SHP77 (cell line): ENCODE results near the gene PROSER2.

Source experiments
- DNase-seq, 2 experiments: peaks; one replicate each; lab custom pipeline; 2025; lab: John Stamatoyannopoulos, UW

PROSER2 gene

DNA sequence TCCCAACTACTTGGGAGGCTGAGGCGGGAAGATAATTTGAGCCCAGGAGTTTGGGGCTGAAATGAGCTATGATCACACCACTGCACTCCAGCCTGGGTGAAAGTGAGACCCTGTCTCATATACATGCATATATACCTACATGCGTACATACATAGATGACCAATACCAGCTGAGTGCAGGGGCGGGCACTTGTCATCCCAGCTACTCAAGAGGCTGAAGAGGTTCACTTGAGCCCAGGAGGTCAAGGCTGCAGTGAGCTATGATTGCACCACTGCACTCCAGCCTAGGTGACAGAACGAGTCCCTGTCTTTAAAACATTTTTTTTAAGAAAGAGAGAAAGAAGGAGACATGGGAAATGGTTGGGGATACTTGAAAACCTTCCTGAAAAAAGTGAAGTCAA lies 17.4 kb upstream of the PROSER2 start:
- no peak for DNase-seq

DNA sequence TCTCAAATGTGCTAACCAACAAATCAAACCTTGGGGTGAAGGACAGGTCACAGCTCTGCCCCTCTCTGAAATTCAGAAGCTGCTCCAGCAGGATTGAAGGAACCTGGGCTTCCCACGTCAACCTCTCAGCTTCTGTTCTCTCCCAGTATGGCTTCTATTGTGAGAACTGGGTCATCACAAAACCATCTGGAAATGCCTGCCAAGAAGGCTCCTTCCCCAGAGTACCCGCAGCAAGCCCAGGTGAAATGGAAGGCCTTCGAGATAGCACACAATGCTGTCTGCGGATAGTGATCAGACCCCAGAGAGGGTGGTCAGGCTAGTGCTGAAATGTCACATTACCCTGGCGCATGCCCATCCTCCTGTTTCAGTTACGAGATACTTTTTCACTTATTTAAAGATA lies 16.4 kb upstream of the PROSER2 start:
- DNase-seq = no peak

DNA sequence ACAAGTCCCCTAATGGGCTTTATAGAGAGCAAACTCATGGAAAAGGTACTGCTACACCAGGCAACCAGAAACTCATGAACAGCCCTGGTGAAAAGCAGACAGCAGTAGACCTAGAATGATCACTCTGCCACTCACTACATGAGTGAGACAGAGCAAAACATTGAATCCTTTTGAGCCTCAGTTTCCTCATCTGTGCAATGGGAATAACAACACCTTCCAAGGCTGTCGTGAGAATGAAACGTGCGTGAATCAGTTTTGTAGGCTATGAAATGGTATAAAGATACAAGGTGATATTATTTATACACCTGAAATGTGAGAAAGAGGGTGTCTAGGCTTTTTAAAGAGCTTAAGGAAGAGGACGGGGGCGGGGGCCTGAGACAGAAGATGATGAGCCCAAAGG lies 14.3 kb upstream of the PROSER2 start:
- DNase-seq = no peak

DNA sequence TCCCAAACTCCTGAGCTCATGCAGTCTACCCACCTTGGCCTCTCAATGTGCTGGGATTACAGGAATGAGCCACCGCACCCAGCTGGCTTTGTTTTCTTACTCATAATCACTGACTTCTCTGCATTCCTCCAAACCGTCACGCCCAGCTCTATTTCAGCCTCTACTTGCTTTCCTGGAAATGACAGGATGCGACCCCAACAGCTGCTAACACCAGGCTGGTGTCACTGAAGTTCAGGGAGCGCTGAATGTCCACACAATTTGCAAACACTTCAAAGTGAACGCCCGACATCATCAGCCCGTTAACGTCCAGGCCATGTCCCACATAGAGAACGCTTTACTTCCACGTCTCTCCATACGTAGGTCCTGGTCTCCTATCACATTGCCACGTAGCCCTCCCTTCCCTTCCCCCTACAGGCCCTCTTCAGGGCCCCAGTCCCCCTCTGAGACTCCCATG lies 12.8 kb upstream of the PROSER2 start:
- DNase-seq = peak in 1 of 2 experiments; percentile 26

DNA sequence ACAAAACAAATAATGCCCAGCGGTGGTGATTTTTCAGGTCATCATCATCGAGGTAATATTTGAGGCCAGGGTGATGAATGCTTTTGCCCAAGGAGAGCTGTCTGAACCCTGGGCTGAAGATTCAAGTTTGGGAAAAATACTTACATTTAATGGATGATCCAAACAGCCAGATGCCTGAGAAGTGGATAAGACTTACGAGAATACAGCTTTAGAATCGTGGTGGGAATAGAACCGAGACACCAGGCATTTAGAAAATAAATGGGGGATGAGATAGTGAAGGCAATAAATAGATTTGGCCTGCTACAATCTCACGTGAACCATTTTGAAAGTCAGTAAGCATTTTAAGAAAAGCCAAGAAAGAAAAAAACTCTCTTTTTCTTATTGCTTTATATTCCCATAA lies 12.2 kb upstream of the PROSER2 start:
- no peak for DNase-seq

DNA sequence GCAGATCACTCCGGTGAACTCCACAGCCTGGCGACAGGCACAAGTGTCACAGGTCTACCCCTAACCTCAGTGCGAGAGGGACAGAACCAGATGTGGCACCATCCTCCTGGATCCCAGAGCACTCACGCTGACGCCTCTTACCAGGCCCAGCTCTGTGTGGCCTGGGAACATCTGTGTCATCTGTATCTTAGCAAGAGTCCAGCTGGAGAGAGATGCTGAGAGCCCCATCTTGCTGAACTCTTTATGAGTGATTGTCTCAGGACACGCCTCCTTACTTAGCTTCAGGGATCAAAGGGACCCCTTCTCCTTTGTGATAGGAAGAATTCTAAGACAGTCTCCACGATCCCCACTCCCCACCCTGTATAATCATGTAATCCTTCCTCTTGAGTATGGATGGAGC lies 10.0 kb upstream of the PROSER2 start:
- no peak for DNase-seq

DNA sequence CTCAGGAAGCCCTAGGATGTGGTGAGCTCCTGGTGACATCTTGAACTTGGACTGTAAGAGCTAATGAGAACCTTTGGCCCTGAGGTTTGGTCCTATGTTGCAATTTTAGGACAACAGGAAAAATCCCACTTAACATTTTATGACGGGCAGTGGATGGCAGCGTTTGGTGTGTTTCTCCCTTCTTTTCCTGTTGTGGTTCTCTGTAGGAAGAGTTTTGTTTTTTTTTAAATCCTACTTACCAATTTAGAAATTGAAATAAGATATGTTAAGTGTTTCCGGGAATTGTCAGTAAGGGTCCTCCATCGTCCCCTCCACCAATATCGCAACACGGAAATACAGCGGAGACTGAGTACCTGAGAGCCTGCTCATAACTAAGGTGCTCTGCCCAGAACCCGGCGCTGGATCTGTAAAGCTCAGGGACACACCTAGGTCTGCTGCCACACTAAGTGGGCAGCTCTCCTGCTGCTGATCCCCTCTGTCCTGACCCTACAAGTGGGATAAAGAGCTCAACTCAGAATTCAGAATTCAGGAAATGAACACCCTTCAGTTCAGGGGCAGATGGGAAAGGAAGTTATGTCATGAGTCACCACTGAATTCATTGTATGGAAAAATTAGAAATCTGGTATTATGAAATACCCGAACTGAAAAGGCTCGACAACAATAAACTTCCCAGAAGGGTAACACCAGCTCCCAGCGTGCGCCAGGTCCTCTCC lies 9.1 kb upstream of the PROSER2 start:
- DNase-seq = no peak

DNA sequence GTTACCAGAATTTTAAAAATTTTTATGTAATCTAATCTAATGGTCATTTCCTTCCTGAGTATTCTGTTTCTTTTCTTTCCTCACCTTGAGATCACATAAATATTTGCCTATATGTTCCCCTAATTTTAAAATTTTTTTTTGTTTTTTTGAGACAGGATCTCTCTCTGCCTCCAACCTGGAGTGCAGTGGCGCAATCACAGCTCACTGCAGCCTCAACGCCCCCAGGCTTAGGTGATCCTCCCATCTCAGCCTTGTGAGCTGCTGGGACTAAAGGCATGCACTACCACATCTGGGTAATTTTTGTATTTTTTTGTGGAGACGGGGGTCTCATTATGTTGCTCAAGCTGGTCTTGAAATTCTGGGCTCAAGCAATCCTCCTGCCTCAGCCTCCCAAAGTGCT lies 4.1 kb upstream of the PROSER2 start:
- DNase-seq = no peak

DNA sequence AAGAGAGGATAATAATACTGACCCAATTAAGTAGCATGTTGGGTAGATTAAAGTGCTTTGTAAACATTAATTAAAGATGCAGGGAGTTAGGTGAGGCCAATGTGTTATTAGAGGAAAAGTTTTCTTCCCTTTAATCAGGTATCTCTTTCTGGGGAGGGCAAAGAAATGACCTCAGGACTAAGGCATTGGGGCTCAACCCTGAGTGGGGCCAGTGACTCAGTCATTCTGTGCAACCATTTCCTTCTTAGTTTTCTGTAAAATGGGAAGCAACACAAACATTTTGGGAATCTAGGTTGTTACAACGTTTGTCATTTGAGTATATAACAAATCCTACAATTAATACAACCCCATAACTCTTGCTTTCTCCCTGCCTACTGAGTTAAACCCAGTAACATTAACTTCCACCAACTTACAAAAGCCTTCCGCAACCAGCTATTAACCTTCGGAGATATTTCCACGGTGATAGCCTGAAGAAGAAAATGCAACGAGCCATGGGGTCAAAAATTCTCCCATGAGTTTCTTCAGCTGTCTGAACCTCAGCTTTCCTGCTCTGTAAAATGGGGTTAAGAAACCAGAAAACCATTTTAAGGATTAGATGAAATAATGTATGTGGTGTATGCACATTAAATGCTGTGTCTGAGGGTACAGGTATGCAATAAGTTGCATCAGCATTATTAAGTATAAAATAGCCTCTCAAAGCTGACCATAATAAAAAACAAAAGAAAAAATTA lies 965 bp upstream of the PROSER2 start:
- DNase-seq = no peak

DNA sequence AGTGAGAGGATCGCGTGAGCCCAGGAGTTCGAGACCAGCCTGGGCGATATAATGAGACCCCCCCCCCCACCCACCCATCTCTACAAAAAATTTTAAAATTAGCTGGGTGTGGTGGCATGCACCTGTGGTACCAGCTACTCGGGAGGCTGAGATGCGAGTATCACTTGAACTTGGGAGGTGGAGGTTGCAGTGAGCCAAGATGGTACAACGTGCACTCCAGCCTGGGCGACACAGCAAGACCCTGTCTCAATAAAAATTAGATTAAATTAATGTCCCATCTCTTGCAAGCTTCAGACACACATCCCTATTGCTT lies 391 bp upstream of the PROSER2 start:
- no peak for DNase-seq

DNA sequence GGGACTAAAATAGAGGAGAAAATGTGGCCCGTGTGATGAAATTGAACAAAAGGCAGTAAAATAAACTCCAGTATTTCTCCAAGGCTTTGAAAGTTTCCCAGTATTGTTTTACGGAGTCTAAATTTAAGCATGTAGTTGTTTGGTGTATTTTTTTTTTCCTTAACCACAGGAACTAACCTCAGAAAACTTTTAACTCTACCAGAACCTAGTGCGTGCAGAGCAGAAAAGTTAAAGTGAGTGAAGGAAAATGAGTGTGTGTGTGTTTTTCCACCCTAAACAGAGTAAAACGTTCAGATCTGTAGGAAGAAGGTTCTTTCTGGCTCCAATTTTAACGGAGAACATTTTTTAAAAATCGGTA lies 812 bp downstream of the PROSER2 start:
- DNase-seq = no peak

DNA sequence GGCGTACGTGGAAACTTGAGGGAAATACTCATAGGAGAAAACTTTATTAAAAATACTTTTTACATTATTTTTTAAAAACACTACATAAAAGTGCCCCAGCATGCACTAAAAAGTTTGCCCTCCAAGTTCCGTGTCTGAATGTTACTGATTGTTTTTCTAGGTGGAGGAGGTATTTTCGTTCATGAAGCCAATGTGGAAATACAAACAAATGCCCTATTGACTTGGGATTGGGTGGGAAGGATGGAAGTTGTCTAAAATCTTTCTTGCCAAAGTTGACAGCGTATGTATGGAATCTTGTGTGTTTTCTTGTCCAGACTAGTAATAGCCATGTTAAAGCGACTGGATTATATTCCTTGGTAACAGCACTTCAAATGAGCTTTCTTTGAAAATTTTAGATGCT lies 1.2 kb downstream of the PROSER2 start:
- no peak for DNase-seq

DNA sequence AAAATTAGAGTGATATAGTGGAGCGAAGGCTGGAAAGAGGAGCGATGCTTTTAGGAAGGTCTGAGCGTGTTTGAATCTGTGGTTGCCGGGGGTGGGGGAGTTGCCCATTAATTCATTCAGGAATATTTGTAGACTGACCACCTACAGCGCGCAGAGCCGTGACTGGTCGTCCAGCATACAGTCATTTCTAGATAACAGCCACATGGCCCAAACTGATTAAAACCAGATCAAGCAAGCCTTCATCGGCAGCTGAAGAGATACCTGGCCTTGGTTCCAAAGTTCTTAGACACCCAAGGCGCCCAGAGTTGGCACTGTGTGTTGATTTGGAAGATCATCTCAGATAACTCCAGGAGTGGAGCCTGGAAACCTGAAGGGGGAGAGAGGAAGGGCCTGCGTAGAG lies 1.7 kb downstream of the PROSER2 start:
- no peak for DNase-seq

DNA sequence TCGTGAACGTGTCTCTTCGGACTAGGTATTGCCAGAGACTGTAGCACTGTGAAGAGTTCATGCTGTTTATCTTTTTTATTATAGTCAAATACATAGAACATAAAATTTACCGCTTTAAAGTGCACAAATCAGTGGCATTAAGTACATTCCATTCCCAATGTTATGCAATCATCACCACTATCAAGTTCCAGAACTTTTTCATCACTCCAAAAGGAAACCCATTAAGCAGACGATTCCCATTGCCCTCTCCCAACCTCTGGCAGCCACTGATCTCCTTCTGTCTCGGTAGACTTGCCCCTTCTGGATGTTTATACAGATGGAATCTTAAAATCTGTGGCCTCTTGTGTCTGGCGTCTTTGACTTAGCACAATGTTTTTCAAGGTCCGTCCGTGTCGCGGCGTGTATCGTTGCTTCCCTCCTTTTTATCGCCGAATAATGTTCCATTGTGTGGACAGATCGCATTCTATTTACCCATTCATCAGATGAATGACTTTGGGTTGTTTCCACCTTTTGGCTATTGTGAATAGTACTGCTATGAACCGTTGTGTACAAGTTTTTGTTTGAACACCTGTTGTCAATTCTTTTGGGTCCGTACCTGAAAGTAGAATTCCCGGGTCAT lies 2.7 kb downstream of the PROSER2 start:
- DNase-seq = no peak

DNA sequence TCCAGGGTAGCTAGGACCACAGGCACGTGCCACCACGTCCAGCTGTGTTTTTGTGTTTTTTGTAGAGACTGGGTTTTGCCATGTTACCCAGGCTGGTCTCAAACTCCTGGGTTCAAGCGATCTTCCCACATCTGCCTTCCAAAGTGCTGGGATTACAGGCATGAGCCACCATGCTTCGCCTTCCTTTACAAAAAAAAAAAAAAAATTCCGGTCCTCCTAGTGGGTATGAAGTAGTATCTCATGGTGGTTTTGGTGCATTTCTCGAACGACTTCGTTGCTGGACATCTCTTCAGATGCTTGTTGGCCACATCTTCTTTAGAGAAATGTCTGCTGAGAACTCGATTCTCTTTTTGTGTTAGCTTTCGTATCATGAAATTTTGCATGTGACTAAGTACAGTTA lies 3.9 kb downstream of the PROSER2 start:
- DNase-seq = no peak

DNA sequence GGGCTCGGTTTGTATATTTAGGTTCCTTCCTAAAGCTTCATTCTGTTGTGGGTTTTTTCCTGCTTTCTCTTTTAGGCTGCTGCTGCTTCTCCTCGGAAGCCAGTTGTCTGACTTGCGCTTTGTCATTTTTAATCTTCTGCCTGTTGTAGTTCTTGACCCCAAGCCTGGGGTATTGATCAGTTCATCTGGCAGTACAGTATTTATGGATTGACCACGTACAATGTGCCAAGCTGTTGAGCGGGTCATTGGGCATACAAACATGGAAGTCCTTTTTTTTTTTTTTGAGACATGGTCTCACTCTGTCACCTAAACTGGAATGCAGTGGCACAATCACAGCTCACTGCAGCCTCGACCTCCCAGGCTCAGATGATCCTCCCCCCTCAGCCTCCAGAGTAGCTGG lies 4.3 kb downstream of the PROSER2 start:
- no peak for DNase-seq

DNA sequence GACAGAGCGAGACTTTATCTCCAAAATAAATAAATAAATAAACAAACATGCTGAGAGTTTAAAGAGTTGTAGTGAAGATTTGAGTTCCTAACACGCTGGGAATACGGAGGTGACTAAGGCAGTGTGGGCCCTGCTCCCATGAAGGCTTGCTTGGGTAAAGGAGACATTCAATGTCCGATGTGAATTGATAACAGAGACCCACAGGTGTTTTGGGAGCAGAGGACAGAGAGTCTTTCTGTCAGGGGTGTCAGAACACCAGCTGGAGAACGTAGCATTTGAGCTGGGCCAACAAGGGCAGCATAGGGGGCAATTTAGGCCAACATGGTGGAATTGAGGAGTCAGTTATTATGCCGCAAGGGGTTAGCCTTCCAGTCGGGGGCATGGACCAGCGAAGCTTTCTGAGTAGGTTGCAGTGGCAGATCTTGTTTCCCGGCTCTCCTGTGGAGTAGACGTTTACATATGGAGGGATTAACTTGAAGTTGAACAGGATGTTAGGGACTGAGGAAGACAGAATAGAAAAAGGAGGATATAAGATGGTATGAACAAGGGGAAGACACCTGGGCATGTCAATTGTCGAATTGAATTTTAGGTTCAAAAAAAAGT lies 5.6 kb downstream of the PROSER2 start:
- DNase-seq = no peak

DNA sequence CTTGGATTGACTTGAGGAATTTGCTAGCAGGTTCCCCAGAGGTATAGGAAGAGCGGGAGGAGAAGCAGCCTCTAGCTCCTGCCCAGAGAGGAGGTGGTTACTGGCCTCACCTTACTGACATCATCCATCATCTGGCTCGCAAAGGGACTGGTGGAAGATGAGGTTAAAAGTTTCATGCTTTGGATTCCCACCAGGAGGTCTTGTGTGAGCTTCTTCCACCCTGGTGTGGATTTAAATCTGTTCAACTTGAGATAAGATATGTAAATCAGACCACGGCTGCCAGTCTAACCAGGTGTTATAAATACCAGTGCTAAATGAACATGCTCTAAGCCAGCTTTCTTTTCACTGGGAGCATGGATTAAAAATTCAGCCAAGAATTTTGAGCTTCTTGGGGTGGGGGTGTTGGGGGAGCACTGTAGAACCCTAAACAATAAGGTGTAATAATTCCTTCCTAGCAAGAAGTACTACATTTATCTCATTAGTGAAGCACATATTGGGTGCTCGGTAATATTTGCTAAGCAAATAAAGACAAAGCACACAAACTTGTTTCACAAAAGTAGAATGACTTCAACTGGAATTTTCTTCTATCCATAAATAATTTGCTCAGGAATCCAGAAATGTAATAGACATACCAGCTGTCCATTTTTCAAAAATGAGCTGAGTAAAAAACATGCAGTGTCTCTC lies 7.8 kb downstream of the PROSER2 start:
- DNase-seq = no peak

DNA sequence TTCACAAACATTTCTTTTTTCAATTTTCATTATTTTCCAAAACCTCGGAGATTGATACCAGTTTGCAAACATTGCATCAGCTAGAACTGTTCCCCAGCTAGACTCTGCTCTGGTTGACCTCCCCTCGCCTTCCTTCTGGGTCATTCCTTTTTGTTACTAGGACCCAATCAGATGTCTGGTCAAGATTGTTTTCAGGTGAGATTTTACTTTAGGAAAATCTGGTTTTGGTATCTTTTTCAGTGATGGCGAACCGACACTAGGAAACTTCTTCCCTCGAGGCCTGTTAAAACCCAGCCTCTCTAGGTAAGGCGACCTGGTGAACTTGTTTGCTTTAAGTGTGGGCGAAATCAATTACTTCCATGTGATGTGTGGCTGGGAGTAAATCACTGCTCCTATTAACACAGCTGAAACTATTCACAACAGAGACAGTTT lies 8.4 kb downstream of the PROSER2 start:
- DNase-seq = no peak

DNA sequence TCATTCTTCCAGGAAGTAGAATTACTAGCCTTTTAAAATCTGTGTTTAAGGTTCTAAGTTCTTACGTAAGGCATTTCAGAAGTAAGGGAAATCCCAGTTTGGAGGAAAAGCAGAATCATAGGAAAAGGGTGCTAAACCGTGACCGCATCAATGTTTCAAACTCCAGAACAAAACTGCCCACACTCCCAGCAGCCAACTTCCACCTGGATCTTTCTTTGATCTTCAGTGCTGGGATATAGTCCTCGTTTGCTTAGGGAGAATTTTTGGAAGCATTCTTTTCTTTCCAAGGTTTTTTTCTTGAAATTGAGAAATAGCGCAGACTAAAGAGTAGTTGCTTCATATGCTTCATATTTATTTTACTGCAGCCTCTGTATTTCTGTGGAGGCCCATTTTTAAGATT lies 8.9 kb downstream of the PROSER2 start:
- DNase-seq = no peak

DNA sequence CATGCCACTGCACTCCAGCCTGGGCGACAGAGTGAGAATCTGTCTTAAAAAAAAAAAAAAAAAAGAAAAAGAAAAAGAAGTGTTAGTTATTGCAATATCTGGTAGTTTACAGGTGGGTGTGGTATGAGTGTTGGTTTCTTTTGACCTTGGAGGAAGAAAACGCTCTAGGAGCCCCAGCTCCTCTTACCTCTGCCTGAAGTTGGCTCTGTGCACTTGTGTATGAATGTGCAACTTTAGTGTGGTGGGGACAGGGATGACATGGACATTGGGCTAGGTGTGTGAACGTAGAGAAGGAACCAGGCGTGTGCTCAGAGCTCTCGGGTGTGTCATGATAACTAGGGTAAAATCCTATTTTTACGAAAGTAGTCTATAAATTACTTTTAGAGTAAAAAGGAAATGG lies 11.9 kb downstream of the PROSER2 start:
- no peak for DNase-seq

DNA sequence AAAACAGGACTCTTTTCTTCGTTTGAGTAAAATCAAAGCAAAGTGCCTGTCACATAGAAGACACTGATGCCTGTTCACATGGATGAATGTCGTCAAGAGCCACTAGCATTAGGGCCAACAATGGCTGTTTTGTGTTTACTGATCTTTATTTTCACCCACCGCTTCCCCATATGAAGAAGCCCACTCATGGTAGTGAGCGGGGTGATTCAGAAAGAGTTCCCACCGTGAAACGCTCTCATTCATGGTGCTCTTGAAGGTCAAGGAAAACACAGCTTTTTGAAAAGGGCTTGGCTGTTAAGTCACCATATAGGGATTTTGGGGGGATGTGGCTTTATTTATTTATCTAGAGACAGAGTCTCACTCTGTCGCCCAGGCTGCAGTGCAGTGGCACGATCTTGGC lies 12.5 kb downstream of the PROSER2 start:
- no peak for DNase-seq
